Activated CD8-positive, alpha-beta memory T cell treated with anti-CD3 and anti-CD28 coated beads, Interleukin-2, amount 50 U/mL, for 4 hours (primary cell): ENCODE measurements around the gene RB1.

Source experiments
- DNase-seq: peaks from one replicate; pipeline ENCODE4 v3.0.0-alpha.2; 2020

RB1 gene

GRCh38 chr13:48303359-48304142, at the start of gene RB1:
TSS of gene RB1 (plus strand) at chr13:48303751. CDS start at chr13:48303913, 162 bp downstream.
- peak; percentile 90 for DNase-seq

- DNase-seq: no peak
Measured at GRCh38 chr13:48253849-48254248, 49.7 kb upstream of the RB1 start.

GRCh38 chr13:48255090-48255489, 48.5 kb upstream of the RB1 start:
- DNase-seq: no peak

DNA sequence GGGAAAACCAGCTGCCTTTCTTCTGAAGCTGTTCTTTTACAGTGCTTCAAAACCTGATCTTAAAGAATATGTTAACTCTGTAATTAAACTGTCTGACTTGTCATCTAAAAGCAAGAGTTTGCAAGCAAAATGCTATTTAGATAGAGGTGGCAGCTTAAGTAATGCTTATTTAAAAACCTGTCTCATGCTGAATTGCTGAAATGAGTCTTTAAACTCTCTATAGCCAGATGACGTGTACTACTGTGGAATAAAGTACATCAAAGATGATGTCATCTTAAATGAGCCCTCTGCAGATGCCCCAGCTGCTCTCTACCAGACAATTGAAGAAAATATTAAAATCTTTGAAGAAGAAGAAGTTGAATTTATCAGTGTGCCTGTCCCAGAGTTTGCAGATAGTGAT, 47.6 kb upstream of the RB1 start:
- DNase-seq: no peak

DNA sequence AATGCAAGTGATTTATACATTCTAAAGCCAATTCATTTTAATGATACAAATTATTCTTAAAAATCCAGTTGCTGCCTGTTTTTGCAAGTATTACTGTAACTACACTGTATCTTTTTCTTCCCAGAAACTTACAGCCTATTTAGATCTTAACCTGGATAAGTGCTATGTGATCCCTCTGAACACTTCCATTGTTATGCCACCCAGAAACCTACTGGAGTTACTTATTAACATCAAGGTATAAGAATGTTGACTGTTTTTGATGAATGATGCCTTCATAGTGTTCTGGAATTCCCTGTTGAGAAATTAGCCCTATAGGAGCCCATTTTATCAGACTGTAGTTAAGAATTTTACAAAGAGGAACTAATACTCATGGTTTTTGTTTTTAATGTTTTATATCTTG, 45.5 kb upstream of the RB1 start:
- DNase-seq: no peak

GRCh38 chr13:48258430-48258829, 45.1 kb upstream of the RB1 start:
- DNase-seq: no peak

DNA sequence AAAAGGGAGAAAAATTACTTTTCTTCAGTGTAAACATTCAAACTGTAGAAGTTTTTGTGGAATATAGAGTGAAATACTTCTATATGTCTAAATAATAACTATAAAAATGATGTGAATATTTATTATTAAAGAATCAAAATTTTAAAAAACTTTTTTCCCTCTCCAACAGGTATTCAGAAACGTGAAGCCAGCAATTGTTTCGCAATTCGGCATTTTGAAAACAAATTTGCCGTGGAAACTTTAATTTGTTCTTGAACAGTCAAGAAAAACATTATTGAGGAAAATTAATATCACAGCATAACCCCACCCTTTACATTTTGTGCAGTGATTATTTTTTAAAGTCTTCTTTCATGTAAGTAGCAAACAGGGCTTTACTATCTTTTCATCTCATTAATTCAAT, 42.6 kb upstream of the RB1 start:
- DNase-seq: no peak

DNA sequence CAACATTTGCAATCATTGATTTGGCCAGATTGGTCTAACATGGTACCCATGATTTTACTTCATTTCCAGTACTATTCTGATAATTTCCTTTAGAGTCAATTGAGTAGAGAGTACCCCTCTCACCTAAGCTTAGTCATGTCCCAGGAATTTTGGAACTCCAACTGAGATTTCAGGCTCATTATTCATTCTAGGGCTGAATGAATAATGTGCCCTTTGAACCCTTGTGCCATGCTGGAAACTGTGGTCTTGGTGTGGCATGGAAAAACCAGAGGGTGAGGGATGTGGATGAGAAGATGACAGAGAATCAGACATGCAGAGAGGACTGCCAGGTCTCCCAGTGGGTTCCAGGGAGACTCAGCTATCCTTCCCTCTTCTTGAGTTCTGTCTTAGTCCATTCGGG, 40.4 kb upstream of the RB1 start:
- DNase-seq: no peak

DNA sequence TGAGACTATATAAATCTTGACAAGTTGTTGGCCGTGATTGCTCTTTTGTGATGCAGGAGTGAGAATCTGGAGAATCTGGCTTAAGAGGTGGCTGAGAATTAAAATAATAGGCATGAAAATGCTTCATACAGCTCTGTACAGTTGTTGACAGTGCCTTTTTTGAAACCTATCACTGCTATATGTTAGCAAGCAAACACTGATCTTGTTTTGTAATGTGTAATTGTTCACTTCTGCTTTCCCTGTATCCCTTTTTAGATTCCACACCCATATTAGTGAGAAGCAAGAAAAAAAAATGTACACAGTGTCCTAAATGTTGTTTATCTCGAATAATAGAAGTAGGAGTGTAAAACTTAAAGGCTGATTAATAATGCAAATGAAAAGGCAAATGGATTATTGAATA, 39.5 kb upstream of the RB1 start:
- no peak for DNase-seq

DNA sequence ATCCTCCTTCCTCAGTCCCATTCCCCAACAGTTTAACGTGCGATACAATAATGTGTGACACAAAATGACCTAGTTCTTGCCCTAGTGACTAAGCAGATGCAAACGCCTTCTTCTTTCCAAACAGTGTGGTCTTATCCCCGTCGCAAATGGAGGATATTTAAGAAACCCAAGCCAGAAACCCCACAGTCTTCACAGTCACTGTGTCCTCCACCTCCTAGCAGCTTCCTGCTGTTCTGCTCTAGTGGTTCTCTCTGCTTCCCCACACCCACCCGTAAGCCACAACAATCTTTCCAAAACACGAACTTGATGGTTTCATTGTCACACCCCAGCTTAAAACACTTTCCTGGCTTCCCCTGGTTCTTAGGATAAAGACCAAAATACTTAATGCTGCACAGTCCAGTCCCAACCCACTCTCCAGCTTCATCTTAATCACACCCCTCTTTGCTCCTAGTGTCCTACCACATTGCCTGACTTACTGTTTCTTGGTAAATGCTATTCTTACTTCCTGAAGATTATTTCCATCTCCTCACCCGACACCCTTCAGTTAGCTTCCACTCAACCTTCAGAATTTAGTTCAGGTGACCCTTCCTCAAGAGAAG, 38.2 kb upstream of the RB1 start:
- no peak for DNase-seq

GRCh38 chr13:48266150-48266549, 37.4 kb upstream of the RB1 start:
- no peak for DNase-seq

GRCh38 chr13:48266701-48267639, 36.6 kb upstream of the RB1 start:
- no peak for DNase-seq

DNA sequence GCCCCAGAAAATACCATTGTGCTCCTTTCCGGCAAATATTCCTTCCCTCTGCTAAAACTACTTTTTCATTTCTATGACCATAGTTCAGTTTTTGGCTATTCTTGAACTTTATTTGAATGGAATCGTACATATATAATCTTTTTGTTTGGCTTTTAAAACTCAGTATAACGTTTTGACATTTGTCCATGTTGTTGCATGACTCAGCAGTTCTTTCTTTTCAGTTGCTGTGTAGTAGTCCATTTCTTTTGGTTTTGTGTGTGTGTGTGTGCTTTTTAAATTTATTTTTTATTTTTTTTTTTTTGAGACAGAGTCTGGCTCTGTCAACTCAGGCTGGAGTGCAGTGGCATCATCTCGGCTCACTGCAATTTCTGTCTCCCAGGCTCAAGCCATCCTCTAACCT, 35.5 kb upstream of the RB1 start:
- no peak for DNase-seq

- no peak for DNase-seq
Measured at GRCh38 chr13:48273346-48273745, 30.2 kb upstream of the RB1 start.

DNA sequence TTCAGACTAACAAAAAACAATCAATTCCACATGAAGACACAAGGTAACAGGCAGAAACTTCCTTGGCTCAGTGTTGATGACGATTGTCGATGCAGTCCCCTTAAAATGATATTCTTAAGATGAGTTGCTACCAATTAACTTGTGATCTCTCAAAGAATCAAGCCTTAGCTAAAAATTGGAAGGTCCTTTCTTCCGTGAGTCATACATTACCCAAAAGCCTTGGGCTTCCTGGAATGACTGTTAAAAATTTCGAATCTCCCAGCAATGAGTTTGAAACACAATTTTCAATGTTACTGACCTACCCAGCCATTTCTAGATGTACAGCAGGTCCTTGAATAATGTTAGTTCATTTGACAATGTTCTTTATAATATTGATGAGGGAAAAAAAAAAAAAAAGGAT, 28.0 kb upstream of the RB1 start:
- no peak for DNase-seq

DNA sequence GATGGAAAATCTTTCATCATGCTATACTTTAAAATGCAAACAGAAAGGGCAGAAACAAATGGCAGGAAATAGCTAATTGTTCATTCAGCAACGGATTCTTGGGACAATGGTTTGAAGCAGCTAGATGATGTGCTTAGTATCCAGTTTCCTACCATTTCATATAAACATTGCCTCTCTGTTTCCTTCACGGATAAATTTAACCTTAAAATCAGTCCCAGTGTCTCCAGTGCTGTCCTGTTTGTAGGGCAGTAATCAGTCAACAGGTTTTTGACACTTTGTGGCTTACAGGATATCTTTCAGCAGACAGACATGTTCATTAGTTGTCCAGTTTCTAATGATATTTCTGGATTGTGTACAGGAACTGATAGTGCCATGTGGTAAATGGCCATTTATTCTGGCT, 24.7 kb upstream of the RB1 start:
- DNase-seq: no peak

DNA sequence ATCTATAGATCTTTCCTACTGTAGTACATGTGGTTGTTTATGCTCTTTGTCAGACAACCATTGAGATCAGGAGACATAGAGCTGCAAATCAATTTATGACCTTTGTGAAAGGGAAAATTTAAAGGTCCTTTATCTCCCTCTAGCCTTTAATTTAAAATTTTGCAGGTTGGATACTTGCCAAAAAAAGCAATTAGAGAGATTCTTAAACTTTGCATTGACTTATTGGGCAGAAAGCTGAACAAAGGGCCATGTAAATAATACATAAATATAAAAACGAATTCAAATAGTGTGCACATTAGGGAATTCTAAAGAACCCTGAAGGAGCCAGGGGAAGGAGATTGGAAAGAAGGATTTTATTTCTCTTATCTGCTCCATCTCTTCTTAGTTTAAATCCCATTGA, 22.0 kb upstream of the RB1 start:
- DNase-seq: no peak

DNA sequence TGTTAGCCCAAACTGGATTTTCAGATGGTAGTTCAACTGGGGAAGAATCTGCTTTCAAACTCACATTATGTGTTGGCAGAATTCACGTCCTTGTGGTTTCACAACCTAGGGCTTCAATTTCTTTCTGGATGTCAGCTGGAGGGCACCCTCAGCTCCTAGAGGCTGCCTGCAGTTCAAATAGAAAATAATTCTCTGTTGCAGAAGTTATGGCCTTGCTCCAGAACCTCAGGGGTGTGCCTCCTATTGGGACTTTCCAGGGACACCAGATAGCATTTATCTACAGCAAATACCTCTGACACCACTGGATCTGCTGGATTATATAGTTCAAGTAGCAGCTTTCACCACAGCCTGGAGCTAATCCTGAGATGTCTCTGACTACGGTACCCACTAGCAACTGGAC, 11.8 kb upstream of the RB1 start:
- DNase-seq: no peak

GRCh38 chr13:48292650-48293049, 10.9 kb upstream of the RB1 start:
- DNase-seq: no peak

DNA sequence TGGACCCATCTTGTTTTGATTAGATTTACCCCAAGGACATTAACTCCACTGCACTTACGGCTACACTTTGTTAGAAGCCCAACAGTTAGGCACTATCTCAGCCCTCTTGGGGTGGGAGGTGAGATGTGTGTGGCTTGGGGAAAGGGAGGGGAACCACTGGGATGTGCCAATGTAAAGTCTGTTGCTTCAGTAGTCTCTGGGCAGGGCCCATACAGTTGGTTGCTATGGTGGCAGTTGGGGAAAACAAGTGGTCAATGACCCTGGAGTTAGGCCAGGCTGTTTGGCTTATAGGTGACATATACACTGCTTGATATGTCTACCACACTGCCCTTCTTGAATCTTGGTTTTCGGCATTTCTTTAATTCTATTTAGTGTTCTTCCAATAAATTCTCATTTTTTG, 8.9 kb upstream of the RB1 start:
- no peak for DNase-seq

DNA sequence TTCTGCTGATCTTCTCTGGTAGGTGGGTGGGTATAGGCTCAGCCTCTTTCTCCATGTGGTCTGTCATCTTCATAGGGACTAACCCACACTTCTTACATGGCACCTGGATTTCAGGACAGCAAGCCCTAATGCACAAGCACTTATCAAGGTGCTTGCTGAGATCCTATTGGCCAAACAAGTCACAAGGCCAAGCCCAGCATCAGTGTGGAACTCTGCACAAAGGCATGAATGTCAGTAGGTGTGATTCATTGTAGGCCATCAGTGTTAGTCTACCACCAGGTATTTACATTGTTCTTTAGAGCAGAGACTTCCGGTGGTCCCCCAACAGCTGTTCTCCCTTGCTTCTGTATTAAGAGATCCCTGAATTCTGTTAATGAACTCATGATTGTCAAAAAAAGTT, 8.3 kb upstream of the RB1 start:
- no peak for DNase-seq

DNA sequence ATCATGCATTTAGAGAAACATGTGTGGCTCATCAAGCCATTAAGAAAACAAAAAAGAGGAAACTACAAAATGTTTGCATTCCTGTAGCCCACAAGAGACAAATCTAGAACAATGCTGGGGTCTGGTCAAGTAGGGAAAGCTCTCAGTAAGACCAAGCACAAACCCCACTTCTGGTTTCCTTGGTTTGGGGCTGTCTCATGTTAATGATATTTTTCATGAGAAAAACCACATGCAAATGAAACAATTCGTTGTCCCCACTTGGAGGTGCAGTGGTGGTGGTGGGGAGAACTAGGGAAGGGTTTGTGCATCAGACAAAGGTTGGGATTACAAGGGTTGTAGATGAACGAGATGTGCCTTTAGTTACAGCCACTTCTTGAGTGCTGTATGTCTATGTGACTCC, 7.0 kb upstream of the RB1 start:
- no peak for DNase-seq

GRCh38 chr13:48297131-48297786, 6.3 kb upstream of the RB1 start:
- DNase-seq: no peak
